HG03280 (cell line): Measurements from ENCODE around the gene SLC52A1.
"Not testable (repeated sequence)": the region's sequence is repeated elsewhere in the genome, so short reads cannot be mapped to it uniquely, and the experiment has no call there.

Experiments used
- ATAC-seq: cut with Tn5 transposase; IDR thresholded peaks from one replicate; pipeline ENCODE4 v1.9.1; 2021; ENCODE audit warnings: mild to moderate bottlenecking, moderate library complexity; ENCODE audit not compliant: unreplicated experiment

The SLC52A1 gene

DNA sequence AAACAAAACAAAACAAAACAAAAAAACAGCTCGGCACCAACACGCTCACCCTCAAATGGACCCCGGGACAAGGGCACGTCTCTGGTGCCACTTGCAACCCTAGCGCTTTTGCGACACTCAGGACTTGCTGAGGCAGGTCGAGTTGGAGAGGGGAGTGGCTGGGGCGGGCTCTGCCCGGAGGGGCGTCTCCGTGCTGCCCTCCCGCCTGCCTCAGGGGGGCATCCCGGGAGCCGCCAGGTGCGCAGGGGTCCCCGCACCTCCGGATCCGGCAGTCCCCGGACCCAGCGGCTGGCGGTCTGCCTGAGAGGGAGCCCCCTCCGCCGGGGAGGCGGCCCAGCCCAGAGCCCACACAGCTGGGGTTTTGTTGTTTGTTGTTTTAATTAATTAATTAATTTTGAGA lies at the start of gene SLC52A1:
TSS of gene SLC52A1 (minus strand) at position 112 of the 400 bp plus-strand sequence. CDS start 820 bp downstream, outside the sequence.
- no peak for ATAC-seq

DNA sequence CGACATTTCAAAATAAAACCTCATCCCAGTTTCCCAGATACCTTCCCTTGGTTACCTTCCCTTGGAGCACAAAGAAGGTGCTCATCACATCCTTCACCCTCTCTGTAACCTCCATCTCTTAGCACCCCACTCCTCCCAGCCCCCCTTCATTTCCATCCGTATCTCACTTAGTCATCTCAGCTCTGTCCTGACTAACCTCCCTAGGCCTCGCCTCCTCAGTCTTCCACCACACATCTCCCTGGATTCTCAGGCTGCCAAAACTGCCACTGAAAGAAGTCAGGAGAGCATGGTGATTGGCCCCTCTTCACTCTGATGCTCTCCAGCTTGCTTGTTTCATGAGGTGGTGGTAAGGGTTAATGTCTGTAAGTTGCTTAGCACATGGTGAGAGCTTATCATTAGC lies 45.4 kb upstream of the SLC52A1 start:
- no peak for ATAC-seq

DNA sequence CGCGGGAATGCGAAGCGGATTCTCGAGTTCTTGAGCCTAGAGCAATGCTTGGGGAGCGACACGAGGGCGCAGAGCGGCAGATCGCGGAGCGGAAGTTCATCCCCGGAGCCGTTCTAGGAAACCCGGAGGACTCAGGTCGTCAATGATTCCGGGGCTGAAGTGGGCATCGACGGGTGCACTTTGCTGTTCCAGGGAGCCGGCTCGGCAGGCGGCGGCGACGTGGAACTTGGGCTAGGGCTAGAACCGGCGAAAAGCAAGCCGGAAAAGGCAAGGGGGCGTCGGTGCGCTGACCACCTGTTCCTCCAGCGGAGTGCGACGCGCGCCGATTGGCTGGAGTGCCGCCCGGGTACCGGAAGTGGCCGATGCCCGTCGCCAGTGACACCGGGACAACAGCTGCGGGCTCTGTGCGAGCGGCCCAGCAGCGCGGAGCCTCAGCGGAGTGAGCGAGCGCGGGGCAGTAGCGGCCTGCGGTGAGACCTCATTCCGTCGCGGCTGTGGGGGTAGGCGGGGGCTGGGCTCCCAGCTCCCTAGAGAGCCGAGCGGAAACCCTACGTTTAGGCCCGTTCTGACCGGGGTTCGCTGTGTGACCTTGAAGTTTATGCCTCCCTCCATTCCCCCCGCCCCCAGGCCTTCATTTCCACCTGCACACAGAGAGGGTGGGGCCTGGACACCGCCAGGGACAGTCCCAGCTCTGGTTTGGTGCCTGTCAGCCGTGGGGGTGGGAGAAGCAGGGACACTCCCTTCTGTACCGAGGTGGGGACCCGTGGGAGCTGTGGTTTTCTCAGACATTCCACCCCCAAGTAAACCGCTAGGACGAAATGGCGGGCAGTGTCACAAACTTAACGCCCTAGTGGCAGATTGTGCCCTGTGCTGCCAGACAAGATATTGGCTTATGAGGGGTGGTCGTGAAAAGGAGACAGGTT lies 43.1 kb upstream of the SLC52A1 start, which contains the start of gene ZFP3:
TSS of gene ZFP3 (plus strand) at position 362 of the 923 bp plus-strand sequence. CDS start 13,038 bp downstream, outside the sequence.
- ATAC-seq, result peak; percentile 85

DNA sequence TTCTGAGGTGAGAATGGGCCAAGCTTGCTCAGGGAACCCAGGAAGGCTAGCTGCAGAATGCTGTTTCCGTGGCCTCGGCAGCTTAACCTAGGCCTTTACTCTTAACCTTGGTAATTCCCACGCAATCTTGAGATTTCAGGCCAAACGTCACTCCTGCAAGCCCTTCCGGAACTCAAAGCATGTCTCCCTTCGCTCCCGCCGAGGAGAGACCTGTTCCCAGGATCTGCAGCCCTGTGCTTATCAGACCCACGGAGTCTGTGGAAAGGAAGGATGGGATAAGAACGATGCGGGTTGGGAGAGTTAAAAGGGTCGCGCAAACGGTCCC lies 42.5 kb upstream of the SLC52A1 start:
- no peak for ATAC-seq

DNA sequence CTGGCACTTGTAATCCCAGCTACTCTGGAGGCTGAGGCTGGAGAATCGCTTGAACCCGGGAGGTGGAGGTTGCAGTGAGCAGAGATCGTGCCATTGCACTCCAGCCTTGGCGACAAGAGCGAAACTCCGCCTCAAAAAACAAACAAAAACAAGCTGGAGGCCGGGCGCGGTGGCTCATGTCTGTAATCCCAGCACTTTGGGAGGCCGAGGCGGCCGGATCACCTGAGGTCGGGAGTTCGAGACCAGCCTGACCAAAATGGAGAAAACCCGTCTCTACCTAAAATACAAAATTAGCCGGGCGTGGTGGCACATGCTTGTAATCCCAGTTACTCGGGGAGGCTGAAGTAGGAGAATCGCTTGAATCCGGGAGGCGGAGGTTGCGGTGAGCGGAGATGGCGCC lies 42.0 kb upstream of the SLC52A1 start:
- ATAC-seq, result not testable (repeated sequence)

DNA sequence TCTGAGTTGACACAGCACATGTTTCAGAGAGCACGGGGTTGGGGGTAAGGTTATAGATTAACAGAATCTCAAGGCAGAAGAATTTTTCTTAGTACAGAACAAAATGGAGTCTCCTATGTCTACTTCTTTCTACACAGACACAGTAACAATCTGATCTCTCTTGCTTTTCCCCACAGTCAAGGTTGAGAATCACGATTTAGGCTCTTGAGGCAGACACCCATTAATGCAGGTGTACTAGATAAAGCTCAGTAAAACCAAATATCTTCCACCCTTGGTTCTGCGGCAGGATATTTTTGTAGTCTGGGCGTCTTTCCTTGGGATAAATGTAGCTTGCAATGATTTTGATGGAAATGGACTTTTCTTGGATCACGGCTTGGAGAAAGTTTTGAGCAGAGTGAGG lies 40.2 kb upstream of the SLC52A1 start:
- not testable (repeated sequence) for ATAC-seq

DNA sequence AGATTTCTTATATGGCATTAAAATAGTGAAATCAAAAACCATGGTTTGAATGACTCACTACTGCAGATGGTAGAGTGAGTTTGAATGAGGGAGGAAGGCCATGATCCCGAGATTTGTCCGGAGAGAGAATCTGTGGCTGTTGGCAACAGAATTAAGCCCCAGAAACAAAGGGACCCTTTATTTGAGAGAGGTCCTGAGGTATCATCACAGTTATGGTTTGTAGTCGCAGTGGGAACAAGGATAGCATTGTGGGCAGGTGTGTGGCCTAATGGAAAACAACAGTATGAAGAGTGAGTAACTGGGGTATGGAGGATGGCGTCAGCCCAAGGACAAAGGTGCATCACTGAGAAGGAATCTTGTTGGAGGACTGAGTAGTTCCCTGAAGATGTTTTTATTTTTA lies 34.5 kb upstream of the SLC52A1 start:
- ATAC-seq, result no peak

DNA sequence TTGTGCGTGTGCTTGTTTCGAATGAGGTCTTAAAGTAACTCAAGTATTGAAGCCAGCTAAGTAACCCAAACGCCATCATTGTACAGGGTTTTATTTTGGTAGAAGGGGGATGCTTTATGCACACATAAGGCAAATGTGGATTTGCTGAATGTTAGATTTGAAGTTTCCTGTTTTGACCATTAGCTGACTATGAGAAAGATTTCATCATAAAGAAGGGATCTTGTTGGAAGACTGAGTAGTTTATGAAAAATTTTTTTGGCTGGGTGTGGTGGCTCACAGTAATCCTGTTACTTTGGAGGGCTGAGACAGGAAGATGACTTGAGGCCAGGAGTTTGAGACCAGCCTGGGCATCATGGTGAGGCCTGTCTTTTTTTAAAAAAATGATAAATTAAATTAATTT lies 33.0 kb upstream of the SLC52A1 start:
- ATAC-seq, result no peak

DNA sequence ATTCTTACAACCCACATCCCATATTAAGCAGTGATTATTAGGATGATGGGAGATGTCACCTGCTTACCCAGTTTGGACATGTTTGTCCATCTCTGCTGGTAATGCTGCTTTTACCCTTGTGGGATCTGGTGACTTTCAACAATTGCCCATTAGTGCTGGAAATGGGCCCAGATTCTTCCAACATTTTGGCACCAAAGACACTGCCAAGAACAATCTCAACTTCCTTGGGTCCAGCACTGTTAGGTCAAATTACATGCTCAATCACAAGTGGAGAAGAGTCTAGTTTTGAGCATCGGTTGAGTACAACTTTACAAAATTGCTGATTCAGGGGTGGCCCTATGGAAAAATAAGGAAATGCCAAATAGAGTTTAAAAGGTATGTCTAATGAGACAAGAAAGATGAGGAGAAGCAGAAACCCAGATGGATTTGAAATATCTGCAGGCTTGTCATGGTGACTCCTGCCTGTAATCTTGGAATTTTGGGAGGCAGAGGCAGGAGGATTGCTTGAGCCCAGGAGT lies 30.1 kb upstream of the SLC52A1 start:
- ATAC-seq, result no peak

DNA sequence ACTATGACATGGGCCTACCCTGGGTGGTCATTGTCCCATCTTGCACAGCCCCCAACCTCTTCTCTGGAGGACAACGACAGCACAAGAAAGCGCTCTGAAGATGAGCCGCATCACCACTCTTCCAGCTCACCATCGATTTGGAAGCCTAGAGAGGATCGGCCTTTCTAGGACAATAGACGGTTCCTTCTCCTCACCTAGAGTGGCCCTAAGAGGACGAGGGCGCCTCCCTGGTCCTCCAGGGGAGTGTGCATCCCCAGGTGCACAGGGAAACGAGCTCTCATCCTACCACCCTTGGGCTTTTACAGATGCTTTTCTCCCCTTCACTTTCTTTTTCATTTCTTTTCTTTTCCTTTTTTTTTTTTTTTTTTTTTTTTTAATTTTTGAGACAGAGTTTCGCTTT lies 20.3 kb upstream of the SLC52A1 start:
- no peak for ATAC-seq

DNA sequence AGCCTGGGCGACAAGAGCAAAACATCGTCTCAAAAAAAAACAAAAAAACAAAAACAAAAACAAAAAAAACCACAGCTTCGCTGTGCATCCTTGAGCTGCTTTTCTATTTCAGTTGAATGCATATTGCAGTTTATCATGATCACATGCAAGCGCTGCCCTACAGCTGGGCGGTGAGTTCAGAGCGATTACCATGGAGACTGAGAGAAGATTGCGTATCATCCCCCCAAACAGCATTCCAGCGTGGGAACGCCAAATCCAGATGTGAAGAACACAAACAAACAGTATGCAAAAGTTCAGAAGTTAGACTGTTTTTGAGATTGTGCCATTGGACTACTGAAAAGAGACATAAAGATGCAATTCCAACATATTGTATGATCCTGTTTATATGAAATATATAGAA lies 15.1 kb upstream of the SLC52A1 start:
- no peak for ATAC-seq

DNA sequence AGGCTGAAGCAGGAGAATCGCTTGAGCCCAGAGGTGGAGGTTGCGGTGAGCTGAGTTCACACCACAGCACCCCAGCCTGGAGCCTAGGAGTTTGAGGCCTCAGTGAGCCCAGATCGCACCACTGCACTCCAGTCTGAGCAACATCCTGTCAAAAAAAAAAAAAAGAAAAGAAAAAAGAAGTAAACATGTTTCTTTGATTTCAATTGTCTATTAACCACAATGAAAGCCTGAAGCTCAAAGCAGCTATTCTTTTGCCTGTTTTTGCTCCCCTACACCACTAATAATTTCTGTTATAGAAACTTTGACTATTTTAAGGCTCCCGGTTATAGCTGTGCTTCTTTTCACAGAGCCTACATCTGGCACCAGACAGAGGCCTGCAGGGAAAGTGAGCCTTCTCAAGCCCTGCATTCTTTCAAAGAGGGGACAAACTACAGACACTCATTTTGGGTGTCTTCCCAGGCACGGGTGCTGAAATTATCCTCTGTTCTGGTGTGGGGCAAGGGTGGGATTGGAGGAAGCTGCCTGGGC lies 14.2 kb upstream of the SLC52A1 start:
- ATAC-seq, result no peak

DNA sequence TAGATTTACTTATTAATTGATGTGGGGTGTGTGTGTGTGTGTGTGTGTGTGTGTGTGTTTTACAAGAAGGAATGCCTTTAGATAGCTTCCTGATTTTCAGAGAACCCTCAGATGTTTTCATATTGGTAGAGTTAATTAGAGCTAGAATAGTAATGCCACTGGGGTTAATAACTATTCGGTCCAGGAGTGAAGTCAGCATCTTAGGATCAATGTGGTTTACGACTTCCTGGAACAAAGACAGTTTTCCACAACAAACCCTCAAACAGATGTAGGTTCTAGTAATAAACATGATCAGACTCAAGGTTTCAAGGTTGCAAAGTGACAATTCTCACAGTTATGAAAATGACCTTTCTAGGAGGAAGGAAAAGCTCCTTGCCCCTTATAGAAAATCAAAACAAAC lies 12.2 kb upstream of the SLC52A1 start:
- no peak for ATAC-seq

DNA sequence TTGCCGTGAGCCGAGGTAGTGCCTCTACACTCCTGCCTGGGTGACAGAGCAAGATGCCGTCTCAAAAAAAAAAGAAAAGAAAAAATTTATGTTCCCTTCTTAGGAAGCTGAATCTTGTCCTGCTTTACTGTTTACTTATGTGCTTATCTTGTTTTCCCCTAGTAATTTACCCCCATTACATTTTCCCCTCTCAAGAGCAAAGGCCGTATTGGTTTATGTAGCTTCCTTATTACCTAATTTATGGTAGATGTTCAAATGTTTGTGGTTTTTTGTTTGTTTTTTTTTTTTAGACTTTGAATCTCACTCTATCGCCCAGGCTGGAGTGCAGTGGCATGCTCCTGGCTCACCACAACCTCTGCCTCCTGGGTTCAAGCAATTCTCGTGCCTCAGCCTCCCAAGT lies 10.3 kb upstream of the SLC52A1 start:
- ATAC-seq, result no peak

DNA sequence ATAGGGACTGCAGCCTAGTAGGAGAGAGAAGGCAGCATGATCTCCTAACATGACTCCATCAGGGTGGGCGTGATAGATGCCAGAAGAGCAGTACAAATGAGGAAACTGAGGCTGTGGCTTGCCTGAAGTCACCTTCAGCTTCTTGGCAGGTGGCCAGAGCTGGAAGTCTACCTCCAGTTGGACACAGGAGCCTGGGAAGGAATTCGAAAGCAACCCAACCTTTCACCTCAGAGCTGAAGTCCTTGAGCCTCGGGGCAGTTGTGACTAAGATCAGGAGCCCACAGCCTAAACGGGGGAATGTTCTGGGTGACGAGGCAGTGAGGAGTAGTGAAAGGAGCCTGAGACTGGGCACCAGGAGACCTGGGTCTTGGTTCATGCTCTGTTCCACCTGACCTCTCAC lies 9.4 kb upstream of the SLC52A1 start:
- no peak for ATAC-seq

DNA sequence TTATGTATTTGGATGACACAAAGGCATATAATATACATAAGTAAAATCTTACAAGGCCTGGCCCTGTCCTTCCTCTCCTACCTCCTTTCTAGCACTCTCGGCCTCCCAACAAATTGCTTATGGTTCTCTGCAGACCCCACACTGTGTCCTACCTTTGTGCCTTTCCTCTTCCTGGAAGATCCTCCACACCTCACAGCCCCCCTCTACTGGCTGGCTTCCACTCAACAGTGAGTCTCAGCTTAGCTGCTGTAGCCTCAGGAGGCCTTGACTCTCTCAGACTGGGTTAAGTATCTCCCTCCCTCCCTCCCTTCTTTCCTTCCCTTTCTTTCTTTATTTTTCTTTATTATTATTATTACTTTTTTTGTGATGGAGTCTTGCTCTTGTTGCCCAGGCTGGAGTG lies 8.3 kb upstream of the SLC52A1 start:
- no peak for ATAC-seq

DNA sequence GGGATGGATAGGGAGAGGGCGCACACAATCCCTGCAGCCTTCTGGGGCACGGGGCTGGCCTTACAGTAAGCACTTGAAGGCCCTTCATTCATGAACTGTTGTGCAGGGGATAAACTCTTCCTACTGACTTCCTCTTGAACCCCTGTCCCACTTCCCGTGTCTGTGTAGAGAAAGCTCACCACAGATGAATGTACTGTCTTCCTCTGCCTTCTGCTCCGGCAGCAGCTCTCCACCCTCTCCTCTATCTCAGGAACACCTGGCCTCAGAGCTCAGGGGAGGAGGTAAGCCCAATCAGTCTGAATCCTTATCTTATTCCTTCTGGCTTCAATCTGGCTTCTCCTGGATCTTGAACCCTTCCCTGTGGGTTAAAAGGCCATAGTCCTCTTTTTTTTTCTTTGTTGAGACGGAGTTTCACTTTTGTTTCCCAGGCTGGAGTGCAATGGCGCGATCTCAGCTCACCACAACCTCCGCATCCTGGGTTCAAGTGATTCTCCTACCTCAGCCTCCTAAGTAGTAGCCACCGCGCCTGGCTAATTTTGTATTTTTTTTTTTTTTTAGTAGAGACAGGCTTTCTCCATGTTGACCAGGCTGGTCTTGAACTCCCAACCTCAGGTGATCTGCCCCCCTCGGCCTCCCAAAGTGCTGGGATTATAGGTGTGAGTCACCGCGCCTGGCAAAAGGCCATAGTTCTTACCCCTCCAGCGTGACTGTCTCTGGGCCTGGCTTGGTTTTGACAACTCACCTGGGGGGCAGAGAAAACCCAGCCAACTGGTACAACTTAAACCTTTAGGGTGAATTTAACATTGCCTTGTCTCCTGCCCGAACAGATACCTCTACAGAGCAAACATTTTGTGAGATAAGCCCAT lies 7.2 kb upstream of the SLC52A1 start:
- ATAC-seq, result no peak

DNA sequence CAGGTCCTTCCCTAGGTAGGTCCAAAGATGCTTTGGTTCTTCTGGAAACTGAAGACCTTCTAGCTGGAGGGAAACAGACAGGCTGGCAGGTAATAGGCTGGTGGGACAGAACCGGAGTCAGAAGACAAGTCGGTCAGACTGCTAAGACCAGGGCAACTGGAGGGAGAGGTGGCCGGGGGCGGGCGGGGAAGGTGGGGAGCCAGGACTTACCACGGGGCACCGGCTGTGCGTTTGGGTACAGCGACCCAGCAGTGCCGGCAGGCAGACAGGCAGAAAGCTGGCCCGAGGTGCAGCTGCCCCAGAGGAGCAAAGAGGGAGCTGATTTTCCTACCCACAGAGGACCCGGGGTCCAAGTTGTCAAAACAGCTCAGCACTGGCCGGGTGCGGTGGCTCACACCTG lies 575 bp downstream of the SLC52A1 start:
- ATAC-seq, result no peak

DNA sequence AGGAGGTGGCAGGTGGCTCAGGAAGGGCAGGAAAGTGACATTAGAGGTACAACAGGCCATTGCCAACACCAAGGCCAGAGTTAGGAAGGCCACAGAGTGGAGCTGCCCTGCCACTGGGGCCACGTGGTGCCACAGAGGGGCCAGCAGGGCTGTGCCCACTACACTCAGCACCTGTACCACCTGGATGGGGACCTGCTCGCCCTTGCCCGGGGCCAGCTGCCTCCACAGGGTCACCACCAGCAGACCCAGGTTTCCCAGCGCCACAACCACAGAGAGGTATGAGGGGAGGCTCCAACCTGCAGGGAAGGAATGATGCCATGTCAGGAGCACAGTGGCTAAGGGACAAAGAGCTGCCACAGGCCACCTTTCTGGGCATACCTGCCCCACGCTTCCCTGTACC lies 1.2 kb downstream of the SLC52A1 start:
- no peak for ATAC-seq

DNA sequence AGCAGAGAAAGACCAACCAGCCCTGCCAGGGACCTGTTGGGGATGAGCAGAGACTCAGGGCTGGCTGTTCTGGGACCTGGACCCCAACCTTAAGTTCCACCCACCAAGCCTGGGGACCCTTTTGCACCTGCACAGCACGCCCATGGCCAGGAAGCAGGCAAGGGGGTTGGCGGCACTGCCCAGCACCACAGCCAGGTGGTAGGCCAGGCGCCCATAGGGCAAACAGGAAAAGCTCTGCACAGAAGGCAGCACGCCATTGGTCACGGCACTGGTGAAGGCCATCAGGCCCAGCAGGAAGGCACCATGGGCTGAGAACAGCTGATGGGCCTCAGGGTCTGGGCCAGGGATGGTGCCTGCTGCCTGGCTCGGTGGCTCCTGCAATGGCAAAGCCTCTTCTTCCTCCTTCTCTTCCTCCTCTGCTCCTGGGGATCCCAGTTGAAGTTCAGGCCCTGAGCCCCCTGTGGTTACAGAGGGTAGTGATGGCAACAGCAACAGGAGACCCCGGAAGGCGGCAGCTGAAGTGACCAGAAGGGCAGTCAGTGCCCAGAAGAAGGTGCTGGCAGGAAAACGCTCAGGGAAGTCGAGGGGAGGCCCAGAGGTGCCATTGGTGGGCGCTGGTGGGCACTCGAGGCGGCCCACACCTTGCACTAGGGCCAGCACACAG lies 1.7 kb downstream of the SLC52A1 start:
- no peak for ATAC-seq

DNA sequence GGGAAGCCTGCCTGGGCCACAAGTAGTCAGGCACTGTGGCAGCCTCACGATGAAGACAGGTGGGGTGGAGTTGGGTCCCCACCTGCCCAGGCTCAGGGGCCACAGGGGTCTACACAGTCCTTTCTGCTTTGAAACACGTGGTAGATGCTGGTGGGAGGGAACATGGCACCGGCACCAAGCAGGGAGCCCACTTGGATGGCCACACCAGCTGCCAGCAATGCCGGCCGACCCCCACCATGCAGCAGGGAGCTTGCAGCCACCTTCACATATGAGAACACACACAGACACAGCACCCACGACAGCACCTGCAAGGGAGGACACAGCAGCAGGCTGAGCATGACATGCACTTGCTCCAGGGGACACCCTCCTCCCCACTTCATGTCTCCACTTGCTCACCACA lies 2.4 kb downstream of the SLC52A1 start:
- no peak for ATAC-seq
